Measurements from ENCODE around the gene GNAL. TPM values are rescaled to one million over a fixed set of nuclear protein-coding genes. Genes with fewer than 3 reads are reported as not detected.

Gene GNAL
- total RNA-seq, 1 experiment from 2014 or later, result 24.0 TPM

GRCh38 chr18:11791131-11791530 lies 102.1 kb downstream of the GNAL start:
- peak overlapping the region; percentile 60 for H2BK20ac ChIP-seq (ENCODE audit: low read depth, low read length, poor library complexity, severe bottlenecking)
- peaks cover 0 to 2% of the 10 kb centered on the region in 2 experiments; a peak in 1 of 5 replicates for H3K9me3 Mint-ChIP-seq
- H3K27me3 ChIP-seq (ENCODE audit: insufficient read depth, low read length), result no peaks in the 10 kb centered on the region
- H2BK5ac ChIP-seq (ENCODE audit: insufficient read length, low read length), result no peak overlapping the region
- H4K5ac ChIP-seq (ENCODE audit: insufficient read length, low read depth, low read length), result no peak overlapping the region
- H2BK12ac ChIP-seq (ENCODE audit: insufficient read length, low read depth, low read length), result no peak overlapping the region
- 0 out of 2 replicates have a peak, but pooled peaks cover 2% of the 10 kb centered on the region for H3K79me2 ChIP-seq (ENCODE audit: insufficient read depth, low read length)
- H3K23me2 ChIP-seq (ENCODE audit: insufficient read length, low read depth, low read length, poor library complexity, severe bottlenecking), result no peaks in the 10 kb centered on the region
- no peak overlapping the region for H2BK120ac ChIP-seq (ENCODE audit: low read depth, low read length, poor library complexity, severe bottlenecking)
- no peak overlapping the region for H3K23ac ChIP-seq (ENCODE audit: insufficient read length, low read depth, low read length)
- no peaks in the 10 kb centered on the region for H3K79me1 ChIP-seq (ENCODE audit: insufficient read depth, low read depth, low read length, poor library complexity, severe bottlenecking)
- peaks cover 0 to 15% (median 4%) of the 10 kb centered on the region in 3 experiments; a peak in 5 of 7 replicates for H3K36me3 Mint-ChIP-seq (ENCODE audit: insufficient read depth in 1 of 3, low read depth in 3 of 3)
- DNase-seq, result no peak
- H3K4ac ChIP-seq (ENCODE audit: low read depth, low read length), result no peak overlapping the region
- no peak overlapping the region for H2AFZ ChIP-seq (ENCODE audit: low read length)
- H3K4me2 ChIP-seq (ENCODE audit: insufficient read depth, insufficient read length, low read length), result no peak overlapping the region
- H3T11ph ChIP-seq (ENCODE audit: low read length), result no peak overlapping the region
- H3K4me3 Mint-ChIP-seq, result no peak overlapping the region
- H4K8ac ChIP-seq (replicated peaks; ENCODE audit: insufficient read length, low read depth, low read length), result no peak overlapping the region
- no peak overlapping the region for H3K9ac ChIP-seq (ENCODE audit: extremely low read depth, insufficient read length, low read length)
- H3K56ac ChIP-seq (ENCODE audit: insufficient read length, low read depth, low read length), result no peak overlapping the region
- TF ChIP-seq CTCF (conservative IDR thresholded peaks at IDR 0.05), result no peak
- H3K14ac ChIP-seq (ENCODE audit: insufficient read depth, low read length), result no peak overlapping the region
- H3K9me3 ChIP-seq (ENCODE audit: control insufficient read depth, low read depth, low read length), result no peaks in the 10 kb centered on the region
- no peak overlapping the region for H3K27ac ChIP-seq (ENCODE audit: insufficient read length, low read depth, low read length)
- peaks cover 36 to 49% of the 10 kb centered on the region in 2 experiments for H3K4me1 Mint-ChIP-seq
- no peaks in the 10 kb centered on the region for H4K20me1 ChIP-seq (ENCODE audit: control insufficient read depth, insufficient read depth, insufficient read length)
- no CpG with 5 or more reads among the region's 3 CpGs for WGBS (ENCODE audit: extremely low coverage, insufficient read length, low lambda C conversion rate)
- peak overlapping the region in 1 of 3 experiments; percentile 96; a peak in 1 of 7 replicates for H3K27ac Mint-ChIP-seq
- no peak overlapping the region for H2AK5ac ChIP-seq (ENCODE audit: insufficient read length, low read length)
- H4K91ac ChIP-seq (ENCODE audit: insufficient read length, low read depth, low read length), result no peak overlapping the region
- peaks cover 7% of the 10 kb centered on the region; the same call in 1 of the 2 replicates for H3K4me1 ChIP-seq (ENCODE audit: insufficient read depth, low read length)
- H2BK15ac ChIP-seq (ENCODE audit: low read depth, low read length), result no peak overlapping the region
- no peaks in the 10 kb centered on the region for H3K27me3 Mint-ChIP-seq (ENCODE audit: low read depth)
- no peak overlapping the region for H3K18ac ChIP-seq (ENCODE audit: insufficient read length, low read depth, low read length)
